Measurements from ENCODE around the gene HUS1B. TPM values are rescaled to one million over a fixed set of nuclear protein-coding genes. Genes with fewer than 3 reads are reported as not detected.
"Not testable (repeated sequence)": the region's sequence is repeated elsewhere in the genome, so short reads cannot be mapped to it uniquely, and the experiment has no call there.

HUS1B gene
- 1 to 10 TPM; 1.6 to 2.0 TPM for total RNA-seq

- no peaks in the 10 kb centered on the region for H3K27me3 Mint-ChIP-seq
- H3K4me1 Mint-ChIP-seq, result peaks cover 24% of the 10 kb centered on the region
- POLR2A ChIA-PET, result no interaction called here
- ATAC-seq (ENCODE audit: low read depth), result no peak
- H3K4me3 Mint-ChIP-seq, result no peak within 1 kb of the TSS
- DNase-seq, result no peak
- H3K27ac Mint-ChIP-seq, result peak within 1 kb of the TSS; percentile 11
- H3K36me3 Mint-ChIP-seq, result peaks cover 27% of the 10 kb centered on the region
- peaks cover 2% of the 10 kb centered on the region for H3K9me3 Mint-ChIP-seq
Observed at GRCh38 chr6:656460-657252, at the start of gene HUS1B. HUS1B (minus strand) TSS chr6:657100; CDS start chr6:656944, 156 bp downstream.

- no peak for DNase-seq
- Mint-ChIP-seq H3K4me3 (no peak overlapping the region), H3K27ac (no peak overlapping the region), H3K4me1 (peaks cover 17% of the 10 kb centered on the region), H3K27me3 (peaks cover 18% of the 10 kb centered on the region), H3K36me3 (no peaks in the 10 kb centered on the region), H3K9me3 (no peaks in the 10 kb centered on the region)
- ATAC-seq (ENCODE audit: low read depth), result no peak
- POLR2A ChIA-PET, result interaction anchor here (0.8 kb wide), 1 partner anchor 9 kb away, joined by 3 read pairs; no protein-coding TSS in a partner anchor
Observed at GRCh38 chr6:706146-706545, 49.2 kb upstream of the HUS1B start.

GRCh38 chr6:705047-705446, 48.1 kb upstream of the HUS1B start:
- Mint-ChIP-seq H3K4me3 (no peak overlapping the region), H3K9me3 (no peaks in the 10 kb centered on the region), H3K36me3 (no peaks in the 10 kb centered on the region), H3K4me1 (peaks cover 17% of the 10 kb centered on the region), H3K27me3 (peaks cover 20% of the 10 kb centered on the region), H3K27ac (no peak overlapping the region)
- no peak for DNase-seq
- POLR2A ChIA-PET, result interaction anchor here (2.7 kb wide), 1 partner anchor 13 kb away, joined by 7 read pairs; the partner anchor contains the start of gene EXOC2
- ATAC-seq (ENCODE audit: low read depth), result no peak

- Mint-ChIP-seq H3K4me3 (no peak overlapping the region), H3K27ac (no peak overlapping the region), H3K4me1 (peaks cover 11% of the 10 kb centered on the region), H3K27me3 (peaks cover 20% of the 10 kb centered on the region), H3K36me3 (no peaks in the 10 kb centered on the region), H3K9me3 (no peaks in the 10 kb centered on the region)
- DNase-seq (no peak), ATAC-seq (ENCODE audit: low read depth) (no peak)
- POLR2A ChIA-PET, result interaction anchor here (2.7 kb wide), 1 partner anchor 12 kb away, joined by 7 read pairs; the partner anchor contains the start of gene EXOC2
Observed at GRCh38 chr6:704046-704445, 47.1 kb upstream of the HUS1B start.

GRCh38 chr6:703552-703951, 46.7 kb upstream of the HUS1B start:
- no peak overlapping the region for H3K27ac Mint-ChIP-seq
- peaks cover 11% of the 10 kb centered on the region for H3K4me1 Mint-ChIP-seq
- no peaks in the 10 kb centered on the region for H3K36me3 Mint-ChIP-seq
- H3K9me3 Mint-ChIP-seq, result no peaks in the 10 kb centered on the region
- DNase-seq (no peak), ATAC-seq (ENCODE audit: low read depth) (no peak)
- POLR2A ChIA-PET, result interaction anchor here (2.7 kb wide), 1 partner anchor 11 kb away, joined by 7 read pairs; the partner anchor contains the start of gene EXOC2
- H3K27me3 Mint-ChIP-seq, result peaks cover 20% of the 10 kb centered on the region
- no peak overlapping the region for H3K4me3 Mint-ChIP-seq

- Mint-ChIP-seq H3K4me1 (peaks cover 6% of the 10 kb centered on the region), H3K27me3 (peaks cover 20% of the 10 kb centered on the region), H3K36me3 (no peaks in the 10 kb centered on the region), H3K4me3 (no peak overlapping the region), H3K9me3 (no peaks in the 10 kb centered on the region), H3K27ac (no peak overlapping the region)
- POLR2A ChIA-PET, result interaction anchor here (0.6 to 1.3 kb wide), 3 partner anchors 9 to 41 kb away, joined by 3 to 5 read pairs (median 3); partner anchors contain the start of gene EXOC2
- DNase-seq (no peak), ATAC-seq (ENCODE audit: low read depth) (no peak)
Observed at GRCh38 chr6:701700-702479, 45.0 kb upstream of the HUS1B start.

GRCh38 chr6:701215-701614, 44.3 kb upstream of the HUS1B start:
- Mint-ChIP-seq H3K9me3 (no peaks in the 10 kb centered on the region), H3K27ac (no peak overlapping the region), H3K36me3 (no peaks in the 10 kb centered on the region), H3K4me3 (no peak overlapping the region), H3K4me1 (peaks cover 6% of the 10 kb centered on the region), H3K27me3 (peaks cover 20% of the 10 kb centered on the region)
- ATAC-seq (ENCODE audit: low read depth) (no peak), DNase-seq (no peak)
- POLR2A ChIA-PET, result interaction anchor here (1.3 kb wide), 1 partner anchor 8 kb away, joined by 5 read pairs; the partner anchor contains the start of gene EXOC2

GRCh38 chr6:700490-700889, 43.6 kb upstream of the HUS1B start:
- H3K9me3 Mint-ChIP-seq, result no peaks in the 10 kb centered on the region
- peaks cover 6% of the 10 kb centered on the region for H3K4me1 Mint-ChIP-seq
- ATAC-seq (ENCODE audit: low read depth) (no peak), DNase-seq (no peak)
- H3K4me3 Mint-ChIP-seq, result no peak overlapping the region
- H3K27ac Mint-ChIP-seq, result no peak overlapping the region
- POLR2A ChIA-PET, result no interaction called here
- no peaks in the 10 kb centered on the region for H3K36me3 Mint-ChIP-seq
- H3K27me3 Mint-ChIP-seq, result peaks cover 20% of the 10 kb centered on the region

GRCh38 chr6:699319-699718, 42.4 kb upstream of the HUS1B start:
- H3K27ac Mint-ChIP-seq, result no peak overlapping the region
- H3K4me3 Mint-ChIP-seq, result no peak overlapping the region
- ATAC-seq (ENCODE audit: low read depth) (no peak), DNase-seq (no peak)
- H3K36me3 Mint-ChIP-seq, result no peaks in the 10 kb centered on the region
- POLR2A ChIA-PET, result no interaction called here
- peaks cover 15% of the 10 kb centered on the region for H3K27me3 Mint-ChIP-seq
- peaks cover 2% of the 10 kb centered on the region for H3K4me1 Mint-ChIP-seq
- no peaks in the 10 kb centered on the region for H3K9me3 Mint-ChIP-seq

- H3K36me3 Mint-ChIP-seq; H3K27ac Mint-ChIP-seq; H3K9me3 Mint-ChIP-seq; H3K27me3 Mint-ChIP-seq; H3K4me3 Mint-ChIP-seq; DNase-seq; ATAC-seq (ENCODE audit: low read depth): not testable (repeated sequence)
- H3K4me1 Mint-ChIP-seq, result peaks cover 24% of the 10 kb centered on the region
- POLR2A ChIA-PET, result interaction anchor here (1.1 kb wide), 1 partner anchor 15 kb away, joined by 3 read pairs; no protein-coding TSS in a partner anchor
Observed at GRCh38 chr6:694431-695126, 37.7 kb upstream of the HUS1B start.

- H3K27ac Mint-ChIP-seq, result peak overlapping the region; percentile 96
- DNase-seq (no peak), ATAC-seq (ENCODE audit: low read depth) (no peak)
- POLR2A ChIA-PET, result interaction anchor here (1.1 to 2.6 kb wide), 5 partner anchors 8 to 302 kb away, joined by 3 to 29 read pairs (median 11); partner anchors contain the start of gene IRF4
- H3K4me1 Mint-ChIP-seq, result peaks cover 27% of the 10 kb centered on the region
- peak overlapping the region; percentile 97 for H3K4me3 Mint-ChIP-seq
- no peaks in the 10 kb centered on the region for H3K27me3 Mint-ChIP-seq
- no peaks in the 10 kb centered on the region for H3K9me3 Mint-ChIP-seq
- peaks cover 2% of the 10 kb centered on the region for H3K36me3 Mint-ChIP-seq
Observed at GRCh38 chr6:693723-694009, 36.8 kb upstream of the HUS1B start.

- Mint-ChIP-seq H3K36me3 (peaks cover 2% of the 10 kb centered on the region), H3K27me3 (no peaks in the 10 kb centered on the region), H3K4me1 (peaks cover 27% of the 10 kb centered on the region), H3K27ac (peak within 1 kb of the TSS; percentile 96), H3K4me3 (peak within 1 kb of the TSS; percentile 97), H3K9me3 (no peaks in the 10 kb centered on the region)
- DNase-seq (peak; percentile 91), ATAC-seq (ENCODE audit: low read depth) (peak; percentile 74)
- POLR2A ChIA-PET, result interaction anchor here (1.0 to 2.6 kb wide), 9 partner anchors 8 to 301 kb away, joined by 3 to 29 read pairs (median 5); partner anchors contain the start of gene IRF4
Observed at GRCh38 chr6:692858-693722, 36.2 kb upstream of the HUS1B start, which contains the start of gene EXOC2. EXOC2 (minus strand) TSS chr6:693139; CDS start chr6:637818, 55,321 bp downstream.
